ENCODE data around the gene ABCB8. TPM values are rescaled to one million over a fixed set of nuclear protein-coding genes. Genes with fewer than 3 reads are reported as not detected.
A peak's percentile ranks its signal among the peaks of the same experiment; 100 is the strongest.

Gene ABCB8
- total RNA-seq, 2 experiments from 2014 or later, result 48.4 to 49.5 TPM

DNA sequence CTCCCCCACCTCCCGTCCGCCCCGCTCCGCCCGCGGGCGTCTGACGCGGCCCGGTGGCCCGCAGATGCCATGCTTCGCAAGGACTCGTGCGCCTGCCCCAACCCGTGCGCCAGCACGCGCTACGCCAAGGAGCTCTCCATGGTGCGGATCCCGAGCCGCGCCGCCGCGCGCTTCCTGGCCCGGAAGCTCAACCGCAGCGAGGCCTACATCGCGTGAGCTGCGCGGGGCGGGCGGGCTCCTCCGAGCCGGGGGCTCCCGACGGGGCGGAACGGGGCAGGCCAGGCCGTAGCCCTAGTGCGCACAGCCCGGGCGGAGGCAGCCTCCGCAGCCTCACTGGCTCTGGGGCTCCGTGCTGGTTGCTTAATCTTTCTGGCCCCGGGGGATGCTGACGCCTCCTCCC lies 22.9 kb downstream of the ABCB8 start:
- ChIA-PET CTCF (interaction anchor here (1.0 to 1.6 kb wide), 3 partner anchors 9 to 33 kb away, joined by 3 to 5 read pairs (median 5); partner anchors contain the start of genes ABCB8 and SLC4A2), POLR2A (no interaction called here)
- Mint-ChIP-seq H3K27ac (no peak overlapping the region), H3K4me1 (ENCODE audit: low read depth) (peaks cover 5% of the 10 kb centered on the region), H3K9me3 (no peaks in the 10 kb centered on the region), H3K4me3 (no peak overlapping the region), H3K36me3 (peaks cover 2% of the 10 kb centered on the region), H3K27me3 (no peaks in the 10 kb centered on the region)
- intact Hi-C loops (cut with micrococcal nuclease), result loop anchor here (10.0 kb wide), 1 partner anchor 304 kb away; no protein-coding TSS in a partner anchor
- DNase-seq, result peak; percentile 73

GRCh38 chr7:151053096-151053495 lies 24.8 kb downstream of the ABCB8 start:
- no peak for DNase-seq
- H3K9me3 Mint-ChIP-seq, result no peaks in the 10 kb centered on the region
- peaks cover 2% of the 10 kb centered on the region for H3K36me3 Mint-ChIP-seq
- CTCF ChIA-PET, result no interaction called here
- H3K4me3 Mint-ChIP-seq, result no peak overlapping the region
- H3K4me1 Mint-ChIP-seq (ENCODE audit: low read depth), result peaks cover 15% of the 10 kb centered on the region
- no peak overlapping the region for H3K27ac Mint-ChIP-seq
- intact Hi-C loops (cut with micrococcal nuclease), result loop anchor here (10.0 kb wide), 1 partner anchor 302 kb away; no protein-coding TSS in a partner anchor
- no peaks in the 10 kb centered on the region for H3K27me3 Mint-ChIP-seq
- POLR2A ChIA-PET, result no interaction called here

GRCh38 chr7:151053751-151054150 lies 25.5 kb downstream of the ABCB8 start:
- Mint-ChIP-seq H3K9me3 (no peaks in the 10 kb centered on the region), H3K27ac (no peak overlapping the region), H3K36me3 (peaks cover 2% of the 10 kb centered on the region), H3K4me1 (ENCODE audit: low read depth) (peaks cover 18% of the 10 kb centered on the region), H3K27me3 (no peaks in the 10 kb centered on the region), H3K4me3 (no peak overlapping the region)
- no peak for DNase-seq
- intact Hi-C loops (cut with micrococcal nuclease), result loop anchor here (10.0 kb wide), 1 partner anchor 301 kb away; no protein-coding TSS in a partner anchor
- ChIA-PET CTCF (no interaction called here), POLR2A (no interaction called here)

GRCh38 chr7:151056283-151056665 lies 28.0 kb downstream of the ABCB8 start:
- CTCF ChIA-PET, result interaction anchor here (1.4 kb wide), 1 partner anchor 38 kb away, joined by 4 read pairs; no protein-coding TSS in a partner anchor
- Mint-ChIP-seq H3K27me3 (no peaks in the 10 kb centered on the region), H3K9me3 (no peaks in the 10 kb centered on the region), H3K4me1 (ENCODE audit: low read depth) (peaks cover 25% of the 10 kb centered on the region), H3K27ac (no peak overlapping the region), H3K4me3 (peak overlapping the region; percentile 89), H3K36me3 (peaks cover 2% of the 10 kb centered on the region)
- intact Hi-C loops (cut with micrococcal nuclease), result loop anchor here (10.0 kb wide), 1 partner anchor 299 kb away; no protein-coding TSS in a partner anchor
- DNase-seq, result no peak
- POLR2A ChIA-PET, result no interaction called here

GRCh38 chr7:151056666-151057505 lies 28.6 kb downstream of the ABCB8 start:
- intact Hi-C loops (cut with micrococcal nuclease), result loop anchor here (10.0 kb wide), 1 partner anchor 298 kb away; no protein-coding TSS in a partner anchor
- H3K9me3 Mint-ChIP-seq, result no peaks in the 10 kb centered on the region
- peaks cover 27% of the 10 kb centered on the region for H3K4me1 Mint-ChIP-seq (ENCODE audit: low read depth)
- no peak for DNase-seq
- H3K4me3 Mint-ChIP-seq, result peak overlapping the region; percentile 89
- no peak overlapping the region for H3K27ac Mint-ChIP-seq
- POLR2A ChIA-PET, result no interaction called here
- CTCF ChIA-PET, result interaction anchor here (1.4 kb wide), 1 partner anchor 38 kb away, joined by 4 read pairs; no protein-coding TSS in a partner anchor
- peaks cover 2% of the 10 kb centered on the region for H3K36me3 Mint-ChIP-seq
- H3K27me3 Mint-ChIP-seq, result no peaks in the 10 kb centered on the region

DNA sequence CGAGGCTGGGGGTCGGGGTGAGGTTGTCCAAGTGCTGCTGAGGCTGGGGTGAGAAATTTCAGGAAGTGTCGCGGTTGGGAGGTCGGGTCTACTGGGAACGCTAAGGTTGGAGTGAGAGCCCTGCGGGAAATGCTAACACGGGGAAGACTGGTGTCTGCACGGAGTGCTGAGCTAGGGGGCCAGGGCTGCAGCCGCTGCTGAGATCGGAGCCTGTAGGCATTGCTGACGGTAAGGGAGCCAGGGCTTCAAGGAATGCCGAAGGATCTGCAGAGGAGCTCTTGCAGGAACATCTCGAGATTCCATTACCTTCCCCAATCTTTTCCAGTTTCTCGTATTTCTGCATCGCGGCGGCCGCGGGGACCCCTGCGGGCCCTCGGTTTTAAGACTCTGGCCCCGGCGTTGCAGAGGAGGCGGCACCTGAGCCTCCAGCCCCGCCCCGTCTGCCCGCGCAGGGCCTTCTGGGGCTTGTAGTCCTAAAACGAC lies 29.3 kb downstream of the ABCB8 start, which contains the start of gene CDK5:
CDK5 (minus strand) TSS at position 392 of the 483 bp plus-strand sequence; CDS start at position 343, 49 bp downstream.
- ChIA-PET POLR2A (interaction anchor here (0.5 to 1.0 kb wide), 2 partner anchors 26 to 170 kb away, joined by 3 read pairs; partner anchors contain the start of genes ABCF2 and TMUB1), CTCF (no interaction called here)

GRCh38 chr7:151057989-151058780 lies 29.9 kb downstream of the ABCB8 start:
- POLR2A ChIA-PET, result interaction anchor here (0.5 to 2.1 kb wide), 3 partner anchors 25 to 169 kb away, joined by 3 to 5 read pairs (median 3); partner anchors contain the start of genes ABCF2 and TMUB1
- H3K4me3 Mint-ChIP-seq, result peak overlapping the region; percentile 89

More for the DNA sequence above, 29.3 kb downstream of the ABCB8 start, which contains the start of gene CDK5:
- Mint-ChIP-seq H3K27me3 (no peaks in the 10 kb centered on the region), H3K36me3 (peaks cover 1% of the 10 kb centered on the region), H3K4me1 (ENCODE audit: low read depth) (peaks cover 26% of the 10 kb centered on the region), H3K9me3 (no peaks in the 10 kb centered on the region), H3K27ac (peak within 1 kb of the TSS; percentile 89), H3K4me3 (peak within 1 kb of the TSS; percentile 89)
- intact Hi-C loops (cut with micrococcal nuclease), result loop anchor here (10.0 kb wide), 1 partner anchor 297 kb away; no protein-coding TSS in a partner anchor
- no peak for DNase-seq

GRCh38 chr7:151058781-151059366 lies 30.6 kb downstream of the ABCB8 start:
- H3K27me3 Mint-ChIP-seq, result no peaks in the 10 kb centered on the region
- ChIA-PET POLR2A (interaction anchor here (1.0 to 2.1 kb wide), 2 partner anchors 24 to 48 kb away, joined by 3 to 5 read pairs; partner anchors contain the start of gene TMUB1), CTCF (interaction anchor here (1.0 to 1.9 kb wide), 3 partner anchors 8 to 31 kb away, joined by 3 to 10 read pairs (median 5); partner anchors contain the start of gene ABCB8)
- intact Hi-C loops (cut with micrococcal nuclease), result loop anchor here (1.0 to 10.0 kb wide), 5 partner anchors 20 to 296 kb away; partner anchors contain the start of genes ABCB8, ABCF2 and FASTK
- peak overlapping the region; percentile 89 for H3K27ac Mint-ChIP-seq
- H3K9me3 Mint-ChIP-seq, result no peaks in the 10 kb centered on the region
- peaks cover 25% of the 10 kb centered on the region for H3K4me1 Mint-ChIP-seq (ENCODE audit: low read depth)
- H3K36me3 Mint-ChIP-seq, result no peaks in the 10 kb centered on the region
- DNase-seq, result peak; percentile 44
- peak overlapping the region; percentile 89 for H3K4me3 Mint-ChIP-seq

More at GRCh38 chr7:151057989-151058780, 29.9 kb downstream of the ABCB8 start:
- intact Hi-C loops (cut with micrococcal nuclease), result loop anchor here (1.0 to 10.0 kb wide), 5 partner anchors 19 to 297 kb away; partner anchors contain the start of genes ABCB8, ABCF2 and FASTK
- H3K9me3 Mint-ChIP-seq, result no peaks in the 10 kb centered on the region
- no peaks in the 10 kb centered on the region for H3K27me3 Mint-ChIP-seq
- DNase-seq, result peak; percentile 98
- H3K36me3 Mint-ChIP-seq, result no peaks in the 10 kb centered on the region
- CTCF ChIA-PET, result interaction anchor here (1.0 to 1.2 kb wide), 2 partner anchors 27 to 30 kb away, joined by 3 to 10 read pairs; partner anchors contain the start of gene ABCB8
- H3K4me1 Mint-ChIP-seq (ENCODE audit: low read depth), result peaks cover 25% of the 10 kb centered on the region
- H3K27ac Mint-ChIP-seq, result peak overlapping the region; percentile 89

- peak; percentile 72 for DNase-seq
- POLR2A ChIA-PET, result interaction anchor here (0.6 to 2.1 kb wide), 3 partner anchors 13 to 48 kb away, joined by 3 to 5 read pairs (median 3); no protein-coding TSS in a partner anchor
- peak within 1 kb of the TSS; percentile 89 for H3K27ac Mint-ChIP-seq
Observed at GRCh38 chr7:151059367-151060112, 31.3 kb downstream of the ABCB8 start, which contains the start of gene SLC4A2. SLC4A2 (plus strand) TSS chr7:151059589; CDS start chr7:151061988, 2,399 bp downstream.

GRCh38 chr7:151060113-151060415 lies 31.8 kb downstream of the ABCB8 start:
- peak overlapping the region; percentile 28 for H3K27ac Mint-ChIP-seq
- ChIA-PET CTCF (interaction anchor here (0.8 to 1.9 kb wide), 8 partner anchors 9 to 64 kb away, joined by 3 to 13 read pairs (median 4); partner anchors contain the start of gene ABCB8), POLR2A (interaction anchor here (0.8 to 2.1 kb wide), 3 partner anchors 11 to 49 kb away, joined by 3 to 5 read pairs (median 4); no protein-coding TSS in a partner anchor)
- intact Hi-C loops (cut with micrococcal nuclease), result no loop called here
- peak overlapping the region; percentile 89 for H3K4me3 Mint-ChIP-seq
- no peaks in the 10 kb centered on the region for H3K27me3 Mint-ChIP-seq
- peaks cover 25% of the 10 kb centered on the region for H3K4me1 Mint-ChIP-seq (ENCODE audit: low read depth)
- no peaks in the 10 kb centered on the region for H3K9me3 Mint-ChIP-seq
- no peaks in the 10 kb centered on the region for H3K36me3 Mint-ChIP-seq
- no peak for DNase-seq

More at GRCh38 chr7:151059367-151060112, 31.3 kb downstream of the ABCB8 start, which contains the start of gene SLC4A2:
- CTCF ChIA-PET, result interaction anchor here (0.8 to 1.9 kb wide), 7 partner anchors 9 to 54 kb away, joined by 3 to 13 read pairs (median 5); partner anchors contain the start of gene ABCB8
- peak within 1 kb of the TSS; percentile 89 for H3K4me3 Mint-ChIP-seq
- no peaks in the 10 kb centered on the region for H3K27me3 Mint-ChIP-seq
- H3K36me3 Mint-ChIP-seq, result no peaks in the 10 kb centered on the region
- intact Hi-C loops (cut with micrococcal nuclease), result loop anchor here (10.0 kb wide), 1 partner anchor 295 kb away; no protein-coding TSS in a partner anchor
- peaks cover 25% of the 10 kb centered on the region for H3K4me1 Mint-ChIP-seq (ENCODE audit: low read depth)
- no peaks in the 10 kb centered on the region for H3K9me3 Mint-ChIP-seq
